Glomerular visceral epithelial cell (primary cell): ENCODE results near the gene COL4A1.

ENCODE experiments used
- DNase-seq: peaks from one replicate; pipeline ENCODE4 v3.0.0-alpha.2; 2016; ENCODE audit errors: extremely low spot score

The COL4A1 gene

DNA sequence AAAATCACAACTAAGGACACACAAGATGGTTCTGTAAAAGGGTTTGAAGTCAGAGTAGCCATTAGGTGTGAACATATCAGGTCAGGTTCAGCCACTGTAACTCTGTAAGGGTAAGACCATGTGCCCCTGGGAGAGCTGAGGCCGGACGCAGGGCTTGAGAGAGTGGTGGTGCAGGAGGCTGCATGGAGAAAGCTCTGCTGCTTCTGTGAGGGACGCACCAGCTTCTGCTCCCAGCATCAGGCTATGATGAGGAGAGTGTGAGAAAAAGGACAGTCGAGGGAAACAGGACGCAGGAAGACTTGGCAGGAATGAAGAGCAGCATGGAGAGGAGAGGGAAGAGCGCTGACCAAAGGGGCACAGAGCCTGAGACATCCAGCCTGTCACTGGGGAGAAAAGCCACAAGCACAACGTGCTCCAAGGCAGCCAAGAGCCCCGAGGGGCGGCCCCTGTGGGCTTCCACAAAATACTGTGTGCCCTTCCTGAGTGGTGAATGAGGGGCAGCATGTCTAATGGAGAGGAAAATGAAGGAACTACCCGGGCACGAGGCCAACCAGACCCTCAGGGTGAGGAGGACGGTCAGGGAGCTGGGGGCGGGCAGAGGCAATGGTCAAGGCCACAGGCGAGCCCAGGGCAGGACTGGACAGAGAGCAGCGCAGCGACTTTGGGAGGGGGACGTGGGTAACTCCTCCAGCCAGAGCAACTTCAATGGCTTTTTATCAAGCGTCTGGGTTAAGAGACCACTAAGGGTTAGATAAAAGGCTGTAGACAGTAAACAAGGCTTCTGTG lies 107.7 kb downstream of the COL4A1 start:
- DNase-seq, result no peak

DNA sequence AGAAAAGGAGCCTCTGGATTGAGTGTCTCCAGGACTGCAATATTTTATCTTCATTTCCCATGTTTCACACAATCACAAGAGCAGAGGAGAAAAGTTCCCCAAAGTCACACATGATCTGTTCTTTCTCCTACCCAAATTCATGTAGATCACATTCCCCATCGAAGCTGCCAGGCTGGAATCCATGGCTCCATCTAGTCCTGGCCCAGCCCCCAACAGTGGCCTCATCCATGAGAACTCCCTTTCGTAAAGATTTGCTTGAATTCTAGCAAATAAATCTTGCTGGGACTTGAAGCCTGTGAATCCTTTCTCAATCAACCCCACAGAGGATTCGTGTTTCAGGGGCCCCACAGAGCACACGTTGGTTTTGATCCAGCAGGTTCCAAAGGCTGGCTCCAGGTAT lies 109.5 kb downstream of the COL4A1 start:
- no peak for DNase-seq

DNA sequence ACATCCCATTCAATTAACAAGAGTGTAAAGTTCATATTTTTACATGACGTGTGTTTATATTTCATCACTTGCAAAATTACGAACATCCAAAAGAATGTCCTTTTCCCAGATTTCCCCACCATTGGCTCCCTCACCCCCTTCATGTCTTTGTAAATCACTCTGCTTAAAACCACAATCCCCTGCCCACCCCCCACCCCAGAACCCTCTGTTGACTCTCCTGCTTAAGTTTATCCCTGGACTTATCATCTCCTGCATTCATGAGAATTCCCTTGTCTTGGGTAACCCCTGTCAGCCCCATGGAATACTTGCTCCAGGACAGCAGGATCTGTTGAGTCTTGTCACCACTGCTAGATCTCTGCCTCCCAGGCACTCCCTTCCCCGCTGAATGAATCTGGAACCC lies 109.9 kb downstream of the COL4A1 start:
- no peak for DNase-seq

DNA sequence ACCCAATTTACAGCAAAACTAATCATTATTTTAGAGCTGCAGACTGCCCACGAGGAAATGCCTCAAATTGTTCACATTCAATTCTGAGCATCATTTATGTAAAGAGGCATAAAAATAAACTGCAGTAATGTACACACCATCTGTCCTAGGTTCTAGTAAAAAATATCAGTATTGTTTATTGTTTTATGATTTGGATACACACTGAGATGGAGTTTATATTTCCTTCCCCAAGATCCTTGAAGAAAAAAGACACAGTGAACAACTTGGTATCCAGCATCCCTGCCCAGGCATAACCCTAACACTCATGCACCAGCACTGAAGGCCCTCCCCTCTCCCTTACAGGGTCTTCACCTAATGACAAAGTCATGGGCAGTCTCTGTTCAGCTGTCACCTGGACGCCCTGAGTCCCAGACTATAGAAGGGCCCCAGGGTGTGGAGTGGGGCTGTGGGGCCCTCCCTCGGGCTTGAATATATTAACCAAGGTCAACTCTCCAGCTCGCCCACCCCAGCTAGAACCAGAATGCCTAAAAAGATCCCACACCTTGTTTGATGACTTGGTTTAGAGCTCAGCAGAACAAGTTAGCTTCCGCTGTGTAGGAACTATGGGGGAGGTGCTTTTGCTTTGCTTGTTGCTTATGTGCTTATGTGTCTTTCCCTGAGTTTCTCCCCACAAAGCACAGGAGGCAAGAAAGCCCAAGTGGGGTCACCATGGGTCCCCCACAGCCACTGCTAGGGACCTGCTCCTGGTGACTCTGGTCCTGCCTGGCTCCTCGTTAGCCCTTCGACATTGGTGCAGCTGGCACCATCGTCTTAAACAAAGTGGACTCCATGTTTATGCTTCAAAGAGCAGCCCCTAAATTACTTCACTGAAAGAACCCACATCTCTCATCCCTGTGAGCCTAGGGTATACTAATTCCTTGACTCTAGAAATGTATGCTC lies 111.1 kb downstream of the COL4A1 start:
- DNase-seq, result no peak

DNA sequence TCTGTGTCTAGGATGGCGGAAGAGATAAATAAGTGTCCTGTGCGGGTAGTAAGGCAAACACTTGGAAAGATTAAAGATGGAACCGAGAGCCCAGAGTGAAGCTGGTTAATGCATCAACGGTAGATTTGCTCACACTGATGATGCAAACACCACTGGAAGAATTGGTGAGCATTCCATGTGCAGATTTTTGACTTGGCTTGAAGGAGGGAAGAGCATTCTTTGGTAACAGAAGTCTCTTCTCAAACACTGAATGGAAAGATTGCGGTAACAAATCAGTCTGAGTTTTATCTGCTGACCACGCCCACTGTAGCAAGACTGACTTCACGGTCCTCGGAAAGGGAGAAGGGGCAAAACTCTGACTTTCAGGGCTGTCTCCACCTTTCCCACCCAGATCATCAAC lies 112.5 kb downstream of the COL4A1 start:
- no peak for DNase-seq

DNA sequence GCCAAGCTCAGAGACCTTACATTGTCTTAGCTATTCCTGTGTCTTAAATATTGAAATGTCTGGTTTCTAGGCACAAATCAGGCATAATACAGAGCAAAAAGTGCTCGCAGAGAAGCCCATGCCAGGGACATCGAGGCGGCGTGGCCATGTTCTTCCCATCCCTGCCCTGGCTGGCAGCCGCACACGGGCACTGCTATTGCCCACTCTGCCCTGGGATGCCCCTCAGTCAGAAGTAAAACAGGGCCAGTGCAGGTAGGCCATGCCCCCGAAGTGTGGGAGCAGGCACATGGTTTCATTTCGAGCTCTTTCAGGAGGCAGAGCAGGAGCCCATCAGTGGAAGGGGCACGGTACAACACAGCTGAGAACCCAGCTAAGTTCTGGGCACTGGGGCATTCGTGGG lies 113.5 kb downstream of the COL4A1 start:
- no peak for DNase-seq

DNA sequence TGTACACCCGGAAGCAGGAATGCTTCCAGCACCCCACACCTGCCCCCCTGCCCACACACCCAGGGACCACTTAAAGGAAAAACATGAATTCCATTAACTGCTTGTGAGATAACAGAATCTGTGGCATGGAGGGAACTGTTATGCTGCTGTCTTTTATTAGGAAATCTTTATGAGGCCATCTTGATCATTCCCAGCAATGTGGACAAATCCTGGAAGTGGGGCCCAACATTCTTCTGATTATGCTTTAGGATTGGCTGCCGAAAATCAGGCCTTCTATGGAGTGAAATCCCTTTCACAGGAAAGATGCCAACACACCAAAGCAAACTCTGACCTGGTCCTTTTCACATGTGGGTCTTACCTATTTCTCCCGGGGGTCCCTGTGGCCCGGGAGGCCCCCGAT lies 114.5 kb downstream of the COL4A1 start:
- no peak for DNase-seq

DNA sequence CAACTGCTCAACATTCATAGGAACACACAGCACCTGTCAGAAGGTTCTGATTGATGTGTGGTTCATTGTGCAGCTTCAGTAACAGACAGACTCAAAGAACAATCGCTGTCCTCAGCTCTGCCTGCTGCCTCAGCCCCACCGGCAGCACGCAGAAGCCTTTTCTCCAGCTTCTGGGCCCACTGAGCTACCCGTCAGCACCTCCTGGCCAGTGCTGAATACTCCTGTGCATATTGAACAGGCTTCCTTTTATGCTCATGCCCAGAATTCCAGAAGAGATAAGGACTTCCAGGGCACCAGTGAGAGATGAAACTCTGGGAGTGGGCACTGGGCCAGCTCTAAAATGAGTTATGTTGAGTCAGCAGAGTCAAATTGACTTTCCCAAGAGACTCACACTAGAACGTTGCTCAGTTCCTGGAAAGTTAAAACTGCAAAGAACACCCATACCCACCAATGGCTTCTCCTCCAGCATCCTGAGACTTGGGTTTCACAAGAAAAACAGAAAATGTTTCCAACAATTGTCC lies 119.3 kb downstream of the COL4A1 start:
- peak; percentile 32 for DNase-seq

DNA sequence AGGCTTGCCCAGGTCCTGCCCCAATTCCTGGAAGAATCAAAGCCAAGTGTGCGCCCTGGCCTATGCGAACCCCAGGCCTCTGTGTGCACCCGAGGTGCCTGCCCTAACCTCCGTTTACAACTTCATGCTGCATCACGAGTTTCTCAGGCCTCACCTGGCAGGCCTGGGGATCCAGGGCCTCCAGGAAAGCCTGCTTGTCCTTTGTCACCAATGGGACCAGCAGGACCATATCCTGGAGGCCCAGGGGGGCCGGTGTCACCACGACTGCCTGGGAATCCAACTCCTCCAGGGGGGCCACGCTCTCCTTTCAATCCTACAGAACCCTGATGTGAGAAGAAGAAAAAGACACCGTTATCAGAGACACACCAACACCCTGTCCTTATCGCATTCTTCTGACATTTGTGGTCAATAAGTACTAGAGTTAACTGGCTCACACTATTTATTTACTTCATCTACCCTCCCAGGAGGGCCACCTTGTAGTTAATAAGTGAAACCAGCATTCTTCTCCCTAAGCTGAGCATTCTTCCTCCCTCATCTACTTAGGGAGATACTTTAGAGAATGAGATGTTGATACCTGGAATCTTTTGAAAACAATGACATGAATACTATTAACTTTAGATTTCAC lies 120.6 kb downstream of the COL4A1 start:
- DNase-seq, result no peak

DNA sequence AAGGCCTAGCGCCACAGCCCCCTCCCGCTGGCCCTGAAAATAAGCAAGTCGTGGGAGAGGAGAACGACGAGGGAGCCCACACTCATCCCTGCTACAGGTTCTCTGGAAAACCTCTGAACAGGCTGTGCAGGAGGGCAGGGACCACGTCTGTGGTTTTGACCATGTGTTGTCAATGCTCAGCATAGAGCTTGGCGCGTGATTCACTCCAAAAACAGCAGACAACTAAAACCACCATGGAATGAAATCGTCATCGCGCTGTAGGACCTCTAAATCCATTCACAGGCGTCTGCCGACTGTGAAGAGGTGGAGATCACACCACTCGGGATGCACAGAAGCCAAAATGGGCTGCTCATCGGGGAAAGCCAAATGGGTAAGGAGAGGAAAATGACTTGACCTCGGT lies 121.3 kb downstream of the COL4A1 start:
- no peak for DNase-seq

DNA sequence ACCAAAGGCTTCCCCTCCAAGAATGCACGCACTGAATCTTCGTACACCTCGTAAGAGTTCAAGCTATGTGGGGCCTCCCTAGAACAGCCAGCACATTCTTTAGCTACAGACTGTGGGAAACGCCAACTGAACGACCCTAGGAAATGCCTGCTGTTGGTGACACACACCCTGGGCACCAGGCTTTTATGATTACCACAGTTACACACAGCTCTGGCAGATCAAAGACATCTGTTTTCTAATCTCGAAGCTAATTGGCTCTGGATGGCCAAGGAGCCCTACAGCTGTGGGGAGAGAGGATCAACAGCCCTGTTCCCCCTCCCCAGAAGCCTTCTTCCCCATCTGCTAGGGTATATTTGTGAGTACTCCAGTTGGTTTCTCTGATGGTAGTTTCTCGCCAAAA lies 123.0 kb downstream of the COL4A1 start:
- DNase-seq, result no peak

DNA sequence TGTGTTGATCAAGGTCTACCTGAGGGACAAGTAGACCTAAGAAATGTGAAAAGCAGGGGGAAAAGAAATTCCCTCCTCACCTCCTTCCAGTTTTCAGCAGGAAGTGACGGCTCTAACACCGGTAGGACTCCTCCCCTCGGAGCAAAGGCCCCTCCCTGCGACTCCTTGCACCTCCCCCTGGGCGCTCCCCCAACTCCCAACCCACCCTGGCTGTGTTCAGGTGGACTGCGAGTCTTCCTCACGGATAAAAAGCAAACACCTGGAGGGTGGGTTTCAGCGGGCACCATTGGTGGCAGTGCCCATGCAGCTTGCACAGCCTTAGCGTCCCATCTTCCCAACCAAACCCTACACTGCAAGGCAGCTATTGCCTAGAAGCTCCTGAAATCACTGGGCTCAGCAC lies 124.5 kb downstream of the COL4A1 start:
- DNase-seq, result no peak

DNA sequence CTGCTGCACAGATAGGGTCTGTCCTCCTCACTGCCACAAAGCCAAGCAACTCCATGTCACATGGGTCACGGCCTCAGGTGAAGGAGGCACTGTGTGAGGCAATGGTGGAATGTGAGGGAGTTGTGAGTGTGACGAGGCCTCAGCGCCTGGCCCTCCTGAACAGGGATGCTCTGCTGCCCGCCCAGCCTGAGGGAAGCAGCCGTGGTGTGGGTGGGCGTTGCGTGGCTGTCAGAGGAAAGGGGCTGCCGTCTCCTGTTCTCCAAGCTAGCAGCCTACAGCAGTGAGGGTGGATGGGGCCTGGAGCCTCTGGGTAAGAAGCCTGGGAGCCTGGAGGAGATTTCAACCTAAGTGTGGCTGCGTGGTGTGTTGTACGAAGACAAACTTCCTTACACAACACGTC lies 125.0 kb downstream of the COL4A1 start:
- no peak for DNase-seq

DNA sequence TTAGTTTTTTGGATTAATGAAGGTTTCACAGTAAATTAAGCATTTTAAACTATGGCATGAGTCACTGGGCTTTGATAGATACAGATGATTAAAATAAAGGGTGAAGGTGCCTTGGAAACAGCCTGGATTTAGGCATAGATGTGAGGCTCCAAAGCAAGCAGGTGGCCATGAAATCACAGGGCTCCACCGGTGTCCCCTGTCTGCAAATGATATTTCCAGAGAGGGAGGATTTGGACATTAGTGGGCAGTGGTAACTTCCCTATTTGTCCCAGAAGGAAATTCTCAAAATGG lies 127.2 kb downstream of the COL4A1 start:
- no peak for DNase-seq

DNA sequence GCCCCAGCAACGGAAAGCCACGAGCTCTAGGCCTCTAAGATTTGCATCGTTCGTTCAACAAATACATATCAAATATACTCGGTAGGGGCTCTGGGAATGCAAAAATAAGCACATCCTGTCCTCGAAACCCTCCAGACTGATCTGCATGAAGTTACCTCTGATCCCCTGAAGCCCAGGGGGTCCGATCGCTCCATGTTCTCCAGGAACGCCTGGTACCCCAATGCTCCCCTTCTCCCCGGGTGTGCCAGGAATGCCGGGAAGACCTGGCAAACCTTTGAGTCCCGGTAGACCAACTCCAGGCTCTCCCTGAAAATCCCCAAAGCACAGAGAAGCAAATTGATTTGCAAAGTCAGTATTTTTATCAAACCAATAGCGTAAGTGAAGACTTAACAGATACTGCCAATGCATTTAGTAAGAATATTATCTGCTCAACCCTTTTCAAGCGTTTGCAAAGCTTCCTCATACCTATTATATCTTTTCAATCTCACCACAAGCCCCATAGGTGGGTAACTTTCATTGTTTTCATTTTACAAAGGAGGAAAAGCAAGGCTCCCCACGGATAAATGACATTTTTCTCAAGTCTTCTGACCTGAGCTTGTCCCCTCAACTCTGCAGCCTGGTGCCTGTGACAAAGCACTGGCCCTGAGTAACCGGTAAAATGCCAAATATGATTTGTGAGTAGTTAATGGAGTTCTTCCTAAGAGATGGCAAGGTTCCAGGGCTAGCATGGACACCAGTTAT lies 127.7 kb downstream of the COL4A1 start:
- DNase-seq, result no peak

DNA sequence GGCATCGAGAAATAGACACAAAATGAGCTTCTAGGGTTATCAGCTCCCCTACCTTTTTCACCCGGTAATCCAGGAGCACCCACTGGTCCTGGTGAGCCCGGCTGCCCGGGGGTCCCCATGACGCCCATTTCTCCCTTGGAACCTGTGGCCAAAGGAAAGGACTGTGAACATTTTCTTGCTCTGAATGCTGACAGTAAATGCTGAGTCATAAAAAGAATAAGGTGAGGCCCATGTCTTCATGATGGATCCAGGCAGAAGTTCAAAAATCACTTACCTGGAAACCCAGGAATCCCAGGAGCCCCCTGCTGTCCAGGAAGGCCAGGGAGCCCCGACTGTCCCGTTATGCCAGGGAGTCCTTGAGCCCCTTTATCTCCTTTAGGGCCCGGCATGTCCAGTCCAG lies 129.2 kb downstream of the COL4A1 start:
- no peak for DNase-seq

DNA sequence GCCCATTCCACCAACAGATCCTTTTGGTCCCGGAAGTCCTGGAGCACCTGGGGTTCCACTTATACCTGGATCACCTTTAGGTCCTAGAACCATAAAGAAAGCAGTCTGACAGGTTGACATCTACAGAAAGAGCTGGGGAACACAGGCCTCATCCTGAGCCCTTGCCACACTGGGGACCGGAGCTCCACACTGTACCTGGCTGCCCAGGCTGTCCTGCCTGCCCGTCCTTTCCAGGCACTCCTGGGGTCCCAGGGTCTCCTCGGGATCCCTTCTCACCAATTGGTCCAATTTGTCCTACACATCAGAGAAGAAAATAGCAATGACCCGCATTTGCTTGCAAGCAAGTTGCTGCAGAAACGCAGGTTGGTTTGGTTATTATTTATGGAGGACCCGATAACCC lies 130.5 kb downstream of the COL4A1 start:
- DNase-seq, result no peak

DNA sequence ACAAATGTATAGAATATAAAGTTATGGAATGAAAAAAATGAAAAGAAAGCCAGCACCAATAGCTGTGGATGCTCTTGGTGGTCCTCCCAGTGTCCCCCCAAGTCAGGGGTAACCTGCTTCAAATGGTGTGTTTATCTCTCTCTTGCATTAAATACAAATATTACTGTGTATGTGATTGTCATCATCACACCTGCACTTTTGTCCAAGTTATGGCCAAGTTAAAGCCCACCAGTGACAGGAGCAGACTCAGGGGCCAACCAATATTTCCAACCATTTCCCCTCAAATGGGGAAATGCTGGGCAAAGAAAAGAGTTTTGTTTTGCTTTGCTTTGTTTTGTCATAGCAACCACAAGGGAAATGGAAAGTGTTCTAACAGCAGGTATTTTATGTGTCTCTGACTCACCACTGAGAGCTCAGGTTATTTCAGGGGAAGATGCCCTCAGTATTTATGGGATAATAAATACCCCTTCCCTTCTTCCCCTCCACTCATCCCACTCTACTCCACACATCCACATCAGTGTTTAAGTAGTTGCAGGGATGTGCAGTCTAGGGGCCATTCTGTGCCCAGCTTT lies 133.6 kb downstream of the COL4A1 start:
- peak; percentile 22 for DNase-seq

DNA sequence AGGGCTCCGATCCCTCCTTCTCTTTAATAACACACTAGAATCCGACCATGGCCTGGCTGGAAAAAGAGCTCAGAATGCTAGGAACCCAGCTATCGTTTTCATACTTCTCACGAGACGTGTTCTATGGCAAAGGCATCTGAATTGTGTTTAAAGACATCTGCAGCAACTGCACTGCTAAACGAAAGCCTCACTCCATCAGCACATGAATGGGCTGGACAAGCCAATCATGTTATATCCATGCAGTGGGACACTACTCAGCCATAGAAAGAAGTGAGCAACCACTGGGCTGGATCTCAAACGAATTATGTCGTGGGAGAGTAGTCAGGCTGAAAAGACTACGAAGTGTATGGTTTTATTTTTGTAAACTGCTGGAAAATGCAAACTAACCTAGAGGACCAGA lies 136.1 kb downstream of the COL4A1 start:
- DNase-seq, result no peak

DNA sequence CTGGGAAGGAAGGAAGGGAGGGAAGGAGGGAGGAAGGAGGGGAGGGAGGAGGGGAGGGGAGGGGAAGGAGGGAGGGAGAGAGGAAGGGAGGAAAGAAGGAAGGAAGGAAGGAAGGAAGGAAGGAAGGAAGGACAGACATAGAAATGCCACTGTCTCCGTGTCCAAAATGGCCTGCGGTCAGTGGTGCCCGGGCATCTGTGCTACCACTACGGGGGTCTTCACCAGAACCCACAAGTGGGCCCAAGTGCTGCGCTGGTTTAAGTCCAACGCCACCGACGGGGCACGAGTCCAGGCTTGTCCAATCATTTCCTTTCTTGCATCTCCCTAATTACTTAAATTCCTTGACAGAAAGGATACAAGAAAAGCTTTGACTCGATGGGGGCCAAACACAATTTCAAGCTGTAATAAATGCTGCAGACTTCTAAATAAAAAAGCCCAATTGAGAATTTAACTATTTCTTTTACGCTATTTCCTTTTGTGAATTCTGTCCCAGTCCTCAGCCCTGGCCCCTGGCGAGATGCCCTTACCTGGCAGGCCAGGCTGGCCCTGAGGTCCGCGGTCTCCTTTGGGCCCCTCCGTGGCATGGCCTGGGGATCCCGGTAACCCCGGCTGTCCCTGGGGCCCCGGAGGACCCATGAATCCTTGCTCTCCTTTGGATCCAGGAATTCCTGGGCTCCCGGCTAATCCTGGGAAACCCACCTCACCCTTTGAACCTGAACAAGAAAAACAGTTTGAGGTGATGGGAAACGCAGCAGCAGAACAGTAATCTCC lies 136.8 kb downstream of the COL4A1 start:
- DNase-seq, result no peak
